Heart right ventricle (tissue), 16 donors: ENCODE data around the gene RNU6-8. TPM values are rescaled to one million over a fixed set of nuclear protein-coding genes. Genes with fewer than 3 reads are reported as not detected.

Experiments
- ATAC-seq, 8 donors: fragments of 200-7000 bp; cut with Tn5 transposase; one replicate each; pipeline ENCODE4 v1.9.1; 2020; ENCODE audit warnings: mild to moderate bottlenecking in 8 of 8, moderate library complexity in 8 of 8, moderate number of reproducible peaks in 1 of 8
- DNase-seq, 2 donors: peaks; one replicate each; pipeline ENCODE4 v3.0.0-alpha.2; 2020
- H3K27ac ChIP-seq, 10 donors: fragments of 200-600 bp; sonication (generic) in 2 of 10; one replicate each; pipeline versions ENCODE4 v1.5.0 to v1.8.0; 2020 to 2022; ENCODE audit warnings: mild to moderate bottlenecking in 3 of 10
- H3K27me3 ChIP-seq, 7 donors: fragments of 200-600 bp; one replicate each; pipeline ENCODE4 v1.8.0; 2021 to 2022; ENCODE audit warnings: mild to moderate bottlenecking in 2 of 7
- H3K36me3 ChIP-seq, 9 donors: fragments of 200-600 bp; sonication (generic) in 1 of 9; one replicate each; pipeline versions ENCODE4 v1.5.0 to v1.8.0; 2020 to 2022; ENCODE audit warnings: mild to moderate bottlenecking in 2 of 9
- H3K4me1 ChIP-seq, 9 donors: fragments of 200-600 bp; sonication (generic) in 1 of 9; one replicate each; pipeline versions ENCODE4 v1.5.0 to v1.8.0; 2020 to 2022; ENCODE audit warnings: mild to moderate bottlenecking in 4 of 9
- H3K4me3 ChIP-seq, 10 donors: fragments of 200-600 bp; sonication (generic) in 2 of 10; one replicate each; pipeline versions ENCODE4 v1.5.0 to v1.8.0; 2020 to 2022; ENCODE audit warnings: mild to moderate bottlenecking in 7 of 10, moderate library complexity in 2 of 10
- H3K9me3 ChIP-seq, 11 donors: fragments of 200-600 bp in 10 of 11; sonication (generic) in 2 of 11; one replicate each; pipeline versions ENCODE4 v1.5.0 to v1.8.0; 2013 to 2022; ENCODE audit warnings: mild to moderate bottlenecking in 2 of 11, control low read depth in 1 of 11, moderate library complexity in 1 of 11
- WGBS, 2 donors: extraction: QIAGEN DNeasy Blood & Tissue Kit; methylation state at CpG; one replicate each; pipeline ENCODE4 v1.1.7; 2013; ENCODE audit warnings: inconsistent platforms in 1 of 2; 5-methylcytosine and 5-hydroxymethylcytosine counted together
- intact Hi-C, 10 donors: fragments of 100-400 bp; cut with DNase I; formaldehyde crosslinking; loops; one replicate each; pipeline versions ENCODE4 v1.11.1 to v1.14.2; 2022
- long read RNA-seq, 3 donors: library from polyadenylated mRNA; unstranded; transcript quantifications; one replicate each; pipeline ENCODE4 v2.0.0, GENCODE V29; 2020 to 2021
- polyA plus RNA-seq, 2 donors: library from polyadenylated mRNA; stranded (reverse); fragments of 200-250 nt; gene quantifications; one replicate each; pipeline ENCODE4 v1.2.3, GENCODE V29; 2013
- total RNA-seq, 10 donors: library from RNA; stranded (reverse); fragmentation: NEBNext Ultra II Directional in 3 of 10; extraction: Animal tissue kit (Norgen Biotek cat#: 25700) in 3 of 10; gene quantifications; one replicate each; pipeline versions ENCODE4 v1.2.1 to v1.2.4, GENCODE V29; 2021 to 2023
- TF ChIP-seq, protein P1 (sequence below), 9 donors: fragments of 200-600 bp; sonication (generic) in 2 of 9; IDR thresholded peaks; one replicate each; pipeline versions ENCODE4 v1.5.0 to v1.8.0; 2021 to 2022; ENCODE audit warnings: antibody characterized with exemption in 9 of 9, mild to moderate bottlenecking in 5 of 9, moderate library complexity in 1 of 9
- donor health status: Arrhythmogenic right ventricular cardiomyopathy.
- donor health status: ischemic (EF 13 %, LVEDD 7.1; RV severe dilation, severe dysfunction).
- donor health status: healthy with polysubstance abuse.
- donor health status: DM: no; HTN: yes; CAD: no.
- donor health status: DM: no; HTN: no; CAD: no.
- donor health status: ischemic (EF 25% LVEDD 6.9; RV normal size, moderate dysfunction).
- donor health status: ischemic (EF 25% LVEDD 5.7; RV mildly dilated, moderate dysfunction).
- donor health status: healthy.
- donor health status: DM: yes; HTN: yes; CAD: no.
- donor health status: Ischemic cardiomyopathy.
- donor health status: ischemic (EF 35%, LVEDD 5.7; RV mildly dilated, moderate dysfunction).
- donor health status: nonischemic (EF 11% LVEDD 7.7; RV severe dilation, severe dysfunction).
- donor health status: DM: yes; HTN: yes; CAD: no.
- donor health status: PGD.
- donor health status: ischemic (EF 29% LVEDD 5.4; RV normal size, mild dysfunction).
- donor health status: nonischemic (EF 23%, LVEDD 6.1; RV moderate dilation, normal function).

The RNU6-8 gene
- not detected for total RNA-seq
- not detected for polyA plus RNA-seq
- long read RNA-seq, donor 1, result 0 reads
- long read RNA-seq, donor 2, result 0 reads
- long read RNA-seq, donor 3, result 0 reads

DNA sequence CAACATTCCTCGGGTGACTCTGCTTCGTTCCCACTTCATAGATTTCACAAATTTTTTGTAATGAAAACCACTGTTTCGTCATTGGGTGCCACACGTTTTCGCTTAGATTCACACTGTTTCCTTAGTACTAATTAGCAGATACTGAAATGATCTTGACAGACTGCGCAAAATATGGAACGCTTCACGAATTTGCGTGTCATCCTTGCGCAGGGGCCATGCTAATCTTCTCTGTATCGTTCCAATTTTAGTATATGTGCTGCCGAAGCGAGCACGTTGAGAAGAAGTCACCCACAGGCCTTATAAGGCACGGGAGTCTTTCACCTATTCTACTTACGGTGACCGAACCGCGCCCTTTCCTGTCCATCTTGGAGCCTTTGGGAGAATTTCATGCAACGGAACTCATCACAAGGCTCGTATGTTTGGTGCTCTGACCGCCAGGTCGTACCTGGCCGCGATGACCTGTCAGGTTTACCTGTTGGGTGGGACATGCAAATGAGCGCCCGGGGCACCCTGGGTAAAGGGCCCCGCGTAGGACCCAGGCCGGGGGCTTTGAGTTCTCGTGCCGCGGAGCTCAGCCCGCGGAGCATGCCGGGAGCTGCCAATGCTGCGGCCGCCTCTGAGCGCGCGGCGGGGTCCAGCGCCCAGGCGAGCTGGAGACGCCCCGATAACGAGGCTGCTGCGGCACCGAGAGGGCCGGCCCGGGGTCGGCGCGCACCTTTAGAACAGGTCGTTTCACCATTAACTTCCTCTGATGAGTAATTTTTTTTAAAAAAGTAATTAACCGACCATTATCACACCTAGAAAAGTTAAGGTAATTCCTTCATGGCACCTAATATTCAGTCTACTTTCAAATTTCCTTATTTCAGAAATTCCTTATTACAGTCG, at the start of gene RNU6-8:
TSS of gene RNU6-8 (minus strand) at position 272 of the 885 bp plus-strand sequence.
- H3K4me3 ChIP-seq, result peak within 1 kb of the TSS; percentile 36 to 77 (median 66)
- ATAC-seq (peak; percentile 90 to 95 (median 93)), DNase-seq (peak; percentile 83 to 88)
- intact Hi-C loops, result loop anchor here in 6 of 10 donors (1.0 to 5.0 kb wide), 5 partner anchors 49 to 128 kb away; partner anchors contain the start of gene ARHGAP5 (in 4 of the 6)
- peak within 1 kb of the TSS; percentile 64 to 94 (median 90) for H3K27ac ChIP-seq
- H3K4me1 ChIP-seq, result peaks cover 0 to 42% (median 15%) of the 10 kb centered on the region in 9 donors
- TF ChIP-seq, protein P1, sequence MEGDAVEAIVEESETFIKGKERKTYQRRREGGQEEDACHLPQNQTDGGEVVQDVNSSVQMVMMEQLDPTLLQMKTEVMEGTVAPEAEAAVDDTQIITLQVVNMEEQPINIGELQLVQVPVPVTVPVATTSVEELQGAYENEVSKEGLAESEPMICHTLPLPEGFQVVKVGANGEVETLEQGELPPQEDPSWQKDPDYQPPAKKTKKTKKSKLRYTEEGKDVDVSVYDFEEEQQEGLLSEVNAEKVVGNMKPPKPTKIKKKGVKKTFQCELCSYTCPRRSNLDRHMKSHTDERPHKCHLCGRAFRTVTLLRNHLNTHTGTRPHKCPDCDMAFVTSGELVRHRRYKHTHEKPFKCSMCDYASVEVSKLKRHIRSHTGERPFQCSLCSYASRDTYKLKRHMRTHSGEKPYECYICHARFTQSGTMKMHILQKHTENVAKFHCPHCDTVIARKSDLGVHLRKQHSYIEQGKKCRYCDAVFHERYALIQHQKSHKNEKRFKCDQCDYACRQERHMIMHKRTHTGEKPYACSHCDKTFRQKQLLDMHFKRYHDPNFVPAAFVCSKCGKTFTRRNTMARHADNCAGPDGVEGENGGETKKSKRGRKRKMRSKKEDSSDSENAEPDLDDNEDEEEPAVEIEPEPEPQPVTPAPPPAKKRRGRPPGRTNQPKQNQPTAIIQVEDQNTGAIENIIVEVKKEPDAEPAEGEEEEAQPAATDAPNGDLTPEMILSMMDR (IDR thresholded peaks at IDR 0.05), result peak in 1 of 9 donors; percentile 12
- no peaks in the 10 kb centered on the region for H3K36me3 ChIP-seq
- no peaks in the 10 kb centered on the region for H3K9me3 ChIP-seq
- H3K27me3 ChIP-seq, result peaks cover 0 to 29% (median 0%) of the 10 kb centered on the region in 7 donors
- 0 to 1% methylated on average over 57 of the region's 57 CpGs for WGBS, 2 donors

DNA sequence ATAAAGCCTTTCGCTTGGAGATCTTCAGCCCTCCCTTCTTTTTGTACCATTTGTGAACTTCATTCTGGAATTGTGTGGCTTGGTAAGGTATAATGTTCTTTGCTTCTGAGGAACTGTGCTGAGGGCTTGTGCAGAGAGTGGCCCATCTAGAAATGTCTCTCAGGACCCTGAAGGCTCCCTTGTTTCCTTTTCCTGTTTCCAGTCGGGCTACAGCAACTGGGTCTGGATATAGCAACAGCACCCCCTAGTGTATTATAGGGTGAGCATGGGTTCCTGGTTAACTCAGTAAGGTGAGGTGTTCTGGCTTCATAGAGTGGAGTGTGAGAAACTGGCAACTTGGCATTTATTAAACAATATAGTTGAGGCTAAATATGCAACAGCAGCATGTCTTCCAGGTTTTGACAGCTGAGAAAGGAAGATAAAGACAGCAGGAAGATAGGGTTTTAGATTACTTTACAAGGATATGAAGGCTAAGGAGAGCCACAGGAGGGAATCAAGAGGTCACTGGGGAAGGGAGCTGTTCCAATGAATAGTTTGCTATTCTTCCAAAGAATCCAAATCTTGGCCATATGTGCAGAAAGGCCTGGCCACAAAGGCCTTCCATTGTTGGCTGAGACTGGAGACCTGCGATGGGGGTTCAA, 49.1 kb upstream of the RNU6-8 start:
- 57 to 61% methylated on average over 3 of the region's 3 CpGs for WGBS, 2 donors
- Histone ChIP-seq H3K4me1 (peaks cover 0 to 37% (median 9%) of the 10 kb centered on the region in 9 donors), H3K4me3 (no peak overlapping the region), H3K27ac (peak overlapping the region in 5 of 10 donors; percentile 8 to 44 (median 23)), H3K9me3 (no peaks in the 10 kb centered on the region), H3K27me3 (no peaks in the 10 kb centered on the region), H3K36me3 (no peaks in the 10 kb centered on the region)
- TF ChIP-seq, protein P1 (IDR thresholded peaks at IDR 0.05), result peak; percentile 61 to 93 (median 83)
- ATAC-seq (peak; percentile 72 to 90 (median 83)), DNase-seq (peak in 1 of 2 donors; percentile 69)
- intact Hi-C loops, result loop anchor here (1.0 to 10.0 kb wide), 20 partner anchors 50 to 741 kb away; partner anchors contain the start of genes ARHGAP5 (in 3 of the 10), NUBPL (in 1 of the 10), RNU6-7 (in 1 of the 10) and RNU6-8 (in 1 of the 10)

DNA sequence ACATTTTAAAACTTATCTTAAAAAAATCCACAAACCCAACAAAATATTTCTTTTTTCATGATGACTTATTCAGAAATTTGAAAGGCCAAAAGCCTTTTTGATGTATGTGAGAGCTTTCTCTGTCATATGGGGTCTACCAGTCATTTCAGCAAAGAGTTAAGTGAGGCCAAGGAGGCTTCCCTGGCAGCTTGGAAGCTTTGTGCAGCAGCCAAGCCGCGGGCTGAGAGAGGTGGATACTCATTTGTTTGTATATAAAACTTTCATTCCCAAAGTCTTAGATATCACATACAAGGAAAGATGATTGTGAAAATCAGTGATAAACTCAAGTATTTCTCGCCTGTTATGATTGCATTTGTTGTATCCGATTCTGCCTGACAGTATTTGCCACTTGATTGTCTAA, 48.5 kb upstream of the RNU6-8 start:
- TF ChIP-seq, protein P1 (IDR thresholded peaks at IDR 0.05), result no peak
- intact Hi-C loops, result loop anchor here (5.0 to 10.0 kb wide), 14 partner anchors 49 to 739 kb away; partner anchors contain the start of genes ARHGAP5 (in 3 of the 10), NUBPL (in 1 of the 10), RNU6-7 (in 1 of the 10) and RNU6-8 (in 1 of the 10)
- Histone ChIP-seq H3K27me3 (no peaks in the 10 kb centered on the region), H3K4me3 (no peak overlapping the region), H3K27ac (peak overlapping the region in 5 of 10 donors; percentile 8 to 44 (median 23)), H3K4me1 (peaks cover 0 to 36% (median 9%) of the 10 kb centered on the region in 9 donors), H3K9me3 (no peaks in the 10 kb centered on the region), H3K36me3 (no peaks in the 10 kb centered on the region)
- no peak for DNase-seq
- ATAC-seq, result no peak
- 49 to 54% methylated on average over 4 of the region's 4 CpGs for WGBS, 2 donors

DNA sequence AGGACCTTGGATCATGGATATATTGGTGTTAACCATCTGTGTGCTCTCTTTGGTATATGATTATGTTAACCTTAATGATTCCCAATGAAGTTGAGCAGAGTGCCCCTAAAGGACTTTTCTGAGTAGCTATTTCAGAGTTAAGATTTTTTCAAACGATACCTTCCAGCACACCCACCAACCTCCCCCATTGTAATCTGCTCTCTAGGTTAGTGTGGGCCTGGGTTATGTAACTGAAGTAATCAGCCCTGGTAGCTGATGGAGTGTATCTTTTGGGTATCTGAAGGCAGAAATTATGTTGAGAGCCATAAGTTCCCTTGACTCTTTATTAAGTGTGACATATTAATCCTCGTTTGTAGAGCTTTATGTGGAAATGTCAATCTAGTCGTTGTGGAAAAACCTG, 47.6 kb upstream of the RNU6-8 start:
- no peaks in the 10 kb centered on the region for H3K36me3 ChIP-seq
- no peaks in the 10 kb centered on the region for H3K9me3 ChIP-seq
- 80 to 82% methylated on average over 3 of the region's 3 CpGs for WGBS, 2 donors
- H3K4me3 ChIP-seq, result no peak overlapping the region
- intact Hi-C loops, result loop anchor here (5.0 to 10.0 kb wide), 14 partner anchors 48 to 738 kb away; partner anchors contain the start of genes ARHGAP5 (in 3 of the 10), NUBPL (in 1 of the 10), RNU6-7 (in 1 of the 10) and RNU6-8 (in 1 of the 10)
- TF ChIP-seq, protein P1 (IDR thresholded peaks at IDR 0.05), result no peak
- DNase-seq (no peak), ATAC-seq (no peak)
- H3K27ac ChIP-seq, result no peak overlapping the region
- H3K27me3 ChIP-seq, result no peaks in the 10 kb centered on the region
- H3K4me1 ChIP-seq, result peaks cover 0 to 30% (median 9%) of the 10 kb centered on the region in 9 donors
